HEK293 (cell line): Measurements from ENCODE around the gene ADAMTS17.

Experiments used
- CTCF ChIA-PET: fragments of 350-600 bp; formaldehyde crosslinking; extraction: SDS; loops from one replicate; lab custom pipeline; 2021; ENCODE audit warnings: antibody characterized with exemption; lab: Yijun Ruan, JAX
- POLR2A ChIA-PET: fragments of 300-600 bp; formaldehyde crosslinking; extraction: SDS; loops from one replicate; lab custom pipeline; 2020; ENCODE audit warnings: antibody characterized with exemption, inconsistent platforms; lab: Yijun Ruan, JAX
- H3K27ac ChIP-seq: fragments of 200-500 bp; sonication (Bioruptor generic); 2 replicates; pipeline ENCODE4 v1.5.1; 2014; ENCODE audit warnings: low read depth, low read length, control low read depth, inconsistent platforms; ENCODE audit errors: extremely low read depth
- H3K36me3 ChIP-seq, 2 experiments: fragments of 200-500 bp in 1 of 2; sonication (Bioruptor generic) in 1 of 2; 1 replicate in 1 of 2; 2 replicates in 1 of 2; pipeline ENCODE4 v1.5.1; 2014 to 2017; ENCODE audit warnings: inconsistent platforms in 2 of 2, low read length in 2 of 2; ENCODE audit not compliant: control insufficient read depth in 2 of 2, insufficient read depth in 1 of 2
- H3K4me1 ChIP-seq: fragments of 200-500 bp; sonication (Bioruptor generic); 2 replicates; pipeline ENCODE4 v1.5.1; 2014; ENCODE audit warnings: mild to moderate bottlenecking, low read length, inconsistent platforms; ENCODE audit not compliant: control insufficient read depth, insufficient read depth
- H3K4me3 ChIP-seq: 2 replicates; pipeline ENCODE4 v1.5.1; 2011; ENCODE audit warnings: low read depth, mild to moderate bottlenecking, control low read depth, low read length, moderate library complexity
- H3K9me3 ChIP-seq: fragments of 200-500 bp; sonication (Bioruptor generic); 2 replicates; pipeline ENCODE4 v1.5.1; 2014; ENCODE audit warnings: low read depth, low read length, inconsistent platforms; ENCODE audit not compliant: control insufficient read depth, insufficient read depth
- OVOL3 ChIP-seq: fragments of 450-650 bp; formaldehyde crosslinking; IDR thresholded peaks from 2 replicates; pipeline ENCODE4 v1.5.1; 2016; ENCODE audit warnings: missing biosample characterization, missing genetic modification characterization
- SALL2 ChIP-seq: fragments of 450-650 bp; formaldehyde crosslinking; IDR thresholded peaks from 2 replicates; pipeline ENCODE4 v1.5.0; 2017; ENCODE audit warnings: missing biosample characterization, mild to moderate bottlenecking, missing genetic modification characterization, borderline replicate concordance
- SETDB1 ChIP-seq: IDR thresholded peaks from one replicate; pipeline ENCODE4 v1.6.1; 2017; ENCODE audit warnings: mild to moderate bottlenecking, low read length, moderate library complexity, mixed read lengths; ENCODE audit not compliant: insufficient read length
- TCF7L2 ChIP-seq: IDR thresholded peaks from 2 replicates; pipeline ENCODE4 v1.6.1; 2011; ENCODE audit warnings: low read depth, mild to moderate bottlenecking, inconsistent platforms, low read length, moderate library complexity, borderline replicate concordance
- YY1 ChIP-seq: fragments of 450-650 bp; formaldehyde crosslinking; IDR thresholded peaks from 2 replicates; pipeline ENCODE4 v1.5.1; 2018; ENCODE audit warnings: missing biosample characterization, missing genetic modification characterization
- YY2 ChIP-seq: fragments of 450-650 bp; formaldehyde crosslinking; IDR thresholded peaks from 2 replicates; pipeline ENCODE4 v1.5.1; 2016; ENCODE audit warnings: missing biosample characterization, missing genetic modification characterization
- ZBTB20 ChIP-seq: fragments of 450-650 bp; formaldehyde crosslinking; IDR thresholded peaks from 2 replicates; pipeline ENCODE4 v1.5.1; 2016; ENCODE audit warnings: missing biosample characterization, missing genetic modification characterization
- ZNF175 ChIP-seq: fragments of 450-650 bp; formaldehyde crosslinking; IDR thresholded peaks from 2 replicates; pipeline ENCODE4 v1.5.1; 2016; ENCODE audit warnings: missing biosample characterization, missing genetic modification characterization
- ZNF184 ChIP-seq: fragments of 450-650 bp; IDR thresholded peaks from 2 replicates; pipeline ENCODE4 v1.5.1; 2018; ENCODE audit warnings: missing biosample characterization, mild to moderate bottlenecking, missing genetic modification characterization
- ZNF2 ChIP-seq: fragments of 450-650 bp; formaldehyde crosslinking; IDR thresholded peaks from 2 replicates; pipeline ENCODE4 v1.5.1; 2016; ENCODE audit warnings: missing biosample characterization, missing genetic modification characterization
- ZNF23 ChIP-seq: fragments of 450-650 bp; formaldehyde crosslinking; IDR thresholded peaks from 2 replicates; pipeline ENCODE4 v1.5.1; 2016; ENCODE audit warnings: missing biosample characterization, missing genetic modification characterization, borderline replicate concordance
- ZNF266 ChIP-seq: fragments of 450-650 bp; formaldehyde crosslinking; IDR thresholded peaks from 2 replicates; pipeline ENCODE4 v1.5.1; 2016; ENCODE audit warnings: missing biosample characterization, missing genetic modification characterization, low read depth
- ZNF341 ChIP-seq: fragments of 450-650 bp; formaldehyde crosslinking; IDR thresholded peaks from 2 replicates; pipeline ENCODE4; 2016; ENCODE audit warnings: low read depth, missing biosample characterization, missing genetic modification characterization
- ZNF391 ChIP-seq: fragments of 450-650 bp; formaldehyde crosslinking; IDR thresholded peaks from 2 replicates; pipeline ENCODE4 v1.5.1; 2016; ENCODE audit warnings: low read depth, missing biosample characterization, missing genetic modification characterization, borderline replicate concordance
- ZNF423 ChIP-seq: fragments of 450-650 bp; formaldehyde crosslinking; IDR thresholded peaks from 2 replicates; pipeline ENCODE4 v1.5.1; 2016; ENCODE audit warnings: missing biosample characterization, missing genetic modification characterization
- ZNF549 ChIP-seq: fragments of 450-650 bp; IDR thresholded peaks from 2 replicates; pipeline ENCODE4 v1.5.1; 2018; ENCODE audit warnings: missing biosample characterization, missing genetic modification characterization, mild to moderate bottlenecking, inconsistent platforms, moderate library complexity
- ZNF677 ChIP-seq: fragments of 450-650 bp; IDR thresholded peaks from 2 replicates; pipeline ENCODE4 v1.5.0; 2018; ENCODE audit warnings: missing biosample characterization, mild to moderate bottlenecking, missing genetic modification characterization, moderate library complexity
- ZNF701 ChIP-seq: fragments of 450-650 bp; formaldehyde crosslinking; IDR thresholded peaks from 2 replicates; pipeline ENCODE4 v1.5.1; 2016; ENCODE audit warnings: missing biosample characterization, missing genetic modification characterization
- ZNF776 ChIP-seq: fragments of 450-650 bp; formaldehyde crosslinking; IDR thresholded peaks from 2 replicates; pipeline ENCODE4 v1.5.0; 2017; ENCODE audit warnings: missing biosample characterization, missing genetic modification characterization, borderline replicate concordance
- ZNF830 ChIP-seq: fragments of 450-650 bp; IDR thresholded peaks from 2 replicates; pipeline ENCODE4 v1.5.0; 2018; ENCODE audit warnings: missing biosample characterization, missing genetic modification characterization, low read depth, mild to moderate bottlenecking, moderate library complexity
- TF ChIP-seq, protein P1 (sequence below): fragments of 450-650 bp; formaldehyde crosslinking; IDR thresholded peaks from 2 replicates; pipeline ENCODE4 v1.5.1; 2016; ENCODE audit warnings: missing biosample characterization, missing genetic modification characterization, borderline replicate concordance
- TF ChIP-seq, protein P2 (sequence below): fragments of 450-650 bp; formaldehyde crosslinking; IDR thresholded peaks from 2 replicates; pipeline ENCODE4 v1.5.1; 2016; ENCODE audit warnings: missing biosample characterization, missing genetic modification characterization
- TF ChIP-seq, protein P3 (sequence below): fragments of 450-650 bp; formaldehyde crosslinking; IDR thresholded peaks from 2 replicates; pipeline ENCODE4 v1.5.1; 2016; ENCODE audit warnings: missing biosample characterization, missing genetic modification characterization
- TF ChIP-seq, protein P4 (sequence below): fragments of 450-650 bp; formaldehyde crosslinking; IDR thresholded peaks from 2 replicates; pipeline ENCODE4 v1.5.1; 2016; ENCODE audit warnings: missing biosample characterization, missing genetic modification characterization

The ADAMTS17 gene

DNA sequence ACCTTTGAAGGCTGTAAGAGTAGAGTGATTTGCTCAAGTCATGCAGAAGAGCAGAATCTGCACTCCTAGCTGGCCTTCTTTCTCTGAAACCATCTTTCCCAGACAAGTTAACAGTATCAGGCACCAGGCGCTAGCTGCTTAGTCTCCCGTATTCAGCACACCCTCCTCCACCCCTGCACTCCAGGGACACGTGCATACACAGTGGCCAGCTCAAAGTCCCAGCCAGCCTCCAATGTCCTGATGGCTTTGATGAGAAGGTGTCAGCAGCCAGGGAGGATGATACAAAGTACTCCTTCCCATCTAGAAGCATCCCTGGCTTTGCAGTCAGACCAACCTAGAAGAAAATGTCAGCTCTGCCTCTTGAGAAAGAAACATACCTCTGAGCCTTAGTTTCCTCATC lies 177.8 kb downstream of the ADAMTS17 start:
- CTCF ChIA-PET: interaction anchor here (0.7 kb wide), 1 partner anchor 33 kb away, joined by 3 read pairs; no protein-coding TSS in a partner anchor
- Histone ChIP-seq H3K4me1 (no peaks in the 10 kb centered on the region), H3K9me3 (no peaks in the 10 kb centered on the region), H3K27ac (no peak overlapping the region), H3K4me3 (no peak overlapping the region), H3K36me3 (no peaks in the 10 kb centered on the region)
- TF ChIP-seq ZNF776 (tag by site-specific recombination): no peak
- TF ChIP-seq, protein P1, sequence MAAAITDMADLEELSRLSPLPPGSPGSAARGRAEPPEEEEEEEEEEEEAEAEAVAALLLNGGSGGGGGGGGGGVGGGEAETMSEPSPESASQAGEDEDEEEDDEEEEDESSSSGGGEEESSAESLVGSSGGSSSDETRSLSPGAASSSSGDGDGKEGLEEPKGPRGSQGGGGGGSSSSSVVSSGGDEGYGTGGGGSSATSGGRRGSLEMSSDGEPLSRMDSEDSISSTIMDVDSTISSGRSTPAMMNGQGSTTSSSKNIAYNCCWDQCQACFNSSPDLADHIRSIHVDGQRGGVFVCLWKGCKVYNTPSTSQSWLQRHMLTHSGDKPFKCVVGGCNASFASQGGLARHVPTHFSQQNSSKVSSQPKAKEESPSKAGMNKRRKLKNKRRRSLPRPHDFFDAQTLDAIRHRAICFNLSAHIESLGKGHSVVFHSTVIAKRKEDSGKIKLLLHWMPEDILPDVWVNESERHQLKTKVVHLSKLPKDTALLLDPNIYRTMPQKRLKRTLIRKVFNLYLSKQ (tag by site-specific recombination): no peak
- TF ChIP-seq, protein P2, sequence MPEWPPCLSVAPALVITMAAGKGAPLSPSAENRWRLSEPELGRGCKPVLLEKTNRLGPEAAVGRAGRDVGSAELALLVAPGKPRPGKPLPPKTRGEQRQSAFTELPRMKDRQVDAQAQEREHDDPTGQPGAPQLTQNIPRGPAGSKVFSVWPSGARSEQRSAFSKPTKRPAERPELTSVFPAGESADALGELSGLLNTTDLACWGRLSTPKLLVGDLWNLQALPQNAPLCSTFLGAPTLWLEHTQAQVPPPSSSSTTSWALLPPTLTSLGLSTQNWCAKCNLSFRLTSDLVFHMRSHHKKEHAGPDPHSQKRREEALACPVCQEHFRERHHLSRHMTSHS (tag by site-specific recombination): no peak
- no peak for TF ChIP-seq ZNF549
- TF ChIP-seq OVOL3 (tag by site-specific recombination): no peak
- TF ChIP-seq, protein P3, sequence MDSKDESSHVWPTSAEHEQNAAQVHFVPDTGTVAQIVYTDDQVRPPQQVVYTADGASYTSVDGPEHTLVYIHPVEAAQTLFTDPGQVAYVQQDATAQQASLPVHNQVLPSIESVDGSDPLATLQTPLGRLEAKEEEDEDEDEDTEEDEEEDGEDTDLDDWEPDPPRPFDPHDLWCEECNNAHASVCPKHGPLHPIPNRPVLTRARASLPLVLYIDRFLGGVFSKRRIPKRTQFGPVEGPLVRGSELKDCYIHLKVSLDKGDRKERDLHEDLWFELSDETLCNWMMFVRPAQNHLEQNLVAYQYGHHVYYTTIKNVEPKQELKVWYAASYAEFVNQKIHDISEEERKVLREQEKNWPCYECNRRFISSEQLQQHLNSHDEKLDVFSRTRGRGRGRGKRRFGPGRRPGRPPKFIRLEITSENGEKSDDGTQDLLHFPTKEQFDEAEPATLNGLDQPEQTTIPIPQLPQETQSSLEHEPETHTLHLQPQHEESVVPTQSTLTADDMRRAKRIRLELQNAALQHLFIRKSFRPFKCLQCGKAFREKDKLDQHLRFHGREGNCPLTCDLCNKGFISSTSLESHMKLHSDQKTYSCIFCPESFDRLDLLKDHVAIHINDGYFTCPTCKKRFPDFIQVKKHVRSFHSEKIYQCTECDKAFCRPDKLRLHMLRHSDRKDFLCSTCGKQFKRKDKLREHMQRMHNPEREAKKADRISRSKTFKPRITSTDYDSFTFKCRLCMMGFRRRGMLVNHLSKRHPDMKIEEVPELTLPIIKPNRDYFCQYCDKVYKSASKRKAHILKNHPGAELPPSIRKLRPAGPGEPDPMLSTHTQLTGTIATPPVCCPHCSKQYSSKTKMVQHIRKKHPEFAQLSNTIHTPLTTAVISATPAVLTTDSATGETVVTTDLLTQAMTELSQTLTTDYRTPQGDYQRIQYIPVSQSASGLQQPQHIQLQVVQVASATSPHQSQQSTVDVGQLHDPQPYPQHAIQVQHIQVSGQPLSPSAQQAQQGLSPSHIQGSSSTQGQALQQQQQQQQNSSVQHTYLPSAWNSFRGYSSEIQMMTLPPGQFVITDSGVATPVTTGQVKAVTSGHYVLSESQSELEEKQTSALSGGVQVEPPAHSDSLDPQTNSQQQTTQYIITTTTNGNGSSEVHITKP: no peak
- no peak for TF ChIP-seq ZNF23 (tag by site-specific recombination)
- no peak for TF ChIP-seq ZNF423 (tag by site-specific recombination)
- no peak for TF ChIP-seq SALL2
- no peak for TF ChIP-seq ZNF830 (tag by site-specific recombination)
- TF ChIP-seq ZBTB20 (tag by site-specific recombination): no peak
- POLR2A ChIA-PET: no interaction called here

DNA sequence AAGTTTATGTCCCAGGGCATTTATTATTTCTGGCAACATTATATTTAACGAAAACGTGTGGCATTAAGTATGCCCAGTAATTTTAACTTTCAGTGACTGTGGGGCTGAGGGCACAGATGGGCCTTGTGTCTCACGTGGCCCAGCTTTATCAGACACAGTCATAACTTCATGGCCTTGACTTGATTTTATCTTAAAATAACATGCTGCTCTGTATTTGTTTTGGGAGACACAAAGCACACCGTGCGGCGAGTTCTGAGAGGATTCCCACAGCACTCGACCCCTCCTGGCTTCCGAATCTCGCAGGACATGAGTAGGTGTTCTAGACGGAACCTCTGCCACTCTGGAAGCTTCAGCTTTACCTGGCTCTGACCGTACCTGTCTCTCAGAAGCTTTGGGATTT lies 180.8 kb downstream of the ADAMTS17 start:
- H3K9me3 ChIP-seq: no peaks in the 10 kb centered on the region
- TF ChIP-seq, protein P4, sequence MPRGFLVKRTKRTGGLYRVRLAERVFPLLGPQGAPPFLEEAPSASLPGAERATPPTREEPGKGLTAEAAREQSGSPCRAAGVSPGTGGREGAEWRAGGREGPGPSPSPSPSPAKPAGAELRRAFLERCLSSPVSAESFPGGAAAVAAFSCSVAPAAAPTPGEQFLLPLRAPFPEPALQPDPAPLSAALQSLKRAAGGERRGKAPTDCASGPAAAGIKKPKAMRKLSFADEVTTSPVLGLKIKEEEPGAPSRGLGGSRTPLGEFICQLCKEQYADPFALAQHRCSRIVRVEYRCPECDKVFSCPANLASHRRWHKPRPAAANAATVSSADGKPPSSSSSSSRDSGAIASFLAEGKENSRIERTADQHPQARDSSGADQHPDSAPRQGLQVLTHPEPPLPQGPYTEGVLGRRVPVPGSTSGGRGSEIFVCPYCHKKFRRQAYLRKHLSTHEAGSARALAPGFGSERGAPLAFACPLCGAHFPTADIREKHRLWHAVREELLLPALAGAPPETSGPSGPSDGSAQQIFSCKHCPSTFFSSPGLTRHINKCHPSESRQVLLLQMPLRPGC (tag by site-specific recombination): no peak
- TF ChIP-seq ZNF341: no peak
- TF ChIP-seq ZNF677 (tag by site-specific recombination): no peak
- no peak for TF ChIP-seq YY1 (tag by site-specific recombination)
- TF ChIP-seq ZNF2 (tag by site-specific recombination): no peak
- TF ChIP-seq ZNF184 (tag by site-specific recombination): no peak
- no peak for TF ChIP-seq SETDB1
- TF ChIP-seq ZNF391 (tag by site-specific recombination): no peak
- TF ChIP-seq TCF7L2: no peak
- no peak for TF ChIP-seq ZNF701 (tag by site-specific recombination)
- TF ChIP-seq YY2 (tag by site-specific recombination): no peak
- no peak for TF ChIP-seq ZNF175 (tag by site-specific recombination)
- no peak for TF ChIP-seq ZNF266 (tag by site-specific recombination)
- TF ChIP-seq, all 188 proteins: peak for 0
- ChIA-PET POLR2A (no interaction called here), CTCF (interaction anchor here (1.1 kb wide), 1 partner anchor 178 kb away, joined by 3 read pairs; no protein-coding TSS in a partner anchor)
- Histone ChIP-seq H3K36me3 (no peaks in the 10 kb centered on the region), H3K27ac (no peak overlapping the region), H3K4me3 (no peak overlapping the region), H3K4me1 (no peaks in the 10 kb centered on the region)
